ENCODE results near the gene COL4A2. TPM values are rescaled to one million over a fixed set of nuclear protein-coding genes. Genes with fewer than 3 reads are reported as not detected.

Gene COL4A2
- total RNA-seq, 1 donor from 2014 or later: not detected

- ChIA-PET CTCF (interaction anchor here (0.6 to 2.6 kb wide), 13 partner anchors 13 to 363 kb away, joined by 3 to 19 read pairs (median 4); partner anchors contain the start of gene RAB20), POLR2A (interaction anchor here (0.7 kb wide), 1 partner anchor 259 kb away, joined by 4 read pairs; no protein-coding TSS in a partner anchor)
- peaks cover 15% of the 10 kb centered on the region for H3K4me1 Mint-ChIP-seq
- no peaks in the 10 kb centered on the region for H3K9me3 Mint-ChIP-seq
- H3K4me3 Mint-ChIP-seq: no peak overlapping the region
- intact Hi-C loops (cut with micrococcal nuclease): loop anchor here (1.0 to 5.0 kb wide), 9 partner anchors 15 to 471 kb away; partner anchors contain the start of gene ING1
- DNase-seq (no peak), ATAC-seq (ENCODE audit: low read depth) (no peak)
- no peaks in the 10 kb centered on the region for H3K36me3 Mint-ChIP-seq (ENCODE audit: low read depth)
- peaks cover 2% of the 10 kb centered on the region for H3K27me3 Mint-ChIP-seq
- no peak for TF ChIP-seq CTCF (IDR thresholded peaks at IDR 0.05)
- H3K27ac Mint-ChIP-seq: no peak overlapping the region
These were observed 149.5 kb downstream of the COL4A2 start for GRCh38 chr13:110456550-110456949.

GRCh38 chr13:110457361-110457760, 150.3 kb downstream of the COL4A2 start:
- Mint-ChIP-seq H3K4me3 (no peak overlapping the region), H3K36me3 (ENCODE audit: low read depth) (no peaks in the 10 kb centered on the region), H3K4me1 (peaks cover 21% of the 10 kb centered on the region), H3K27me3 (peaks cover 2% of the 10 kb centered on the region), H3K27ac (no peak overlapping the region), H3K9me3 (no peaks in the 10 kb centered on the region)
- intact Hi-C loops (cut with micrococcal nuclease): loop anchor here (5.0 kb wide), 3 partner anchors 50 to 470 kb away; partner anchors contain the start of gene ING1
- CTCF ChIA-PET: no interaction called here
- no peak for TF ChIP-seq CTCF (IDR thresholded peaks at IDR 0.05)
- POLR2A ChIA-PET: no interaction called here
- ATAC-seq (ENCODE audit: low read depth) (no peak), DNase-seq (no peak)

GRCh38 chr13:110458017-110458416, 150.9 kb downstream of the COL4A2 start:
- ATAC-seq (ENCODE audit: low read depth): no peak
- no peak overlapping the region for H3K4me3 Mint-ChIP-seq
- peaks cover 25% of the 10 kb centered on the region for H3K4me1 Mint-ChIP-seq
- ChIA-PET POLR2A (no interaction called here), CTCF (no interaction called here)
- intact Hi-C loops (cut with micrococcal nuclease): loop anchor here (5.0 kb wide), 3 partner anchors 49 to 469 kb away; partner anchors contain the start of gene ING1
- H3K27me3 Mint-ChIP-seq: peaks cover 2% of the 10 kb centered on the region
- no peaks in the 10 kb centered on the region for H3K36me3 Mint-ChIP-seq (ENCODE audit: low read depth)
- H3K27ac Mint-ChIP-seq: peak overlapping the region; percentile 5
- H3K9me3 Mint-ChIP-seq: no peaks in the 10 kb centered on the region
- DNase-seq: no peak
- TF ChIP-seq CTCF (IDR thresholded peaks at IDR 0.05): no peak

GRCh38 chr13:110458594-110459365, 151.7 kb downstream of the COL4A2 start:
- H3K9me3 Mint-ChIP-seq: no peaks in the 10 kb centered on the region
- H3K27ac Mint-ChIP-seq: peak overlapping the region; percentile 5
- no peak for ATAC-seq (ENCODE audit: low read depth)
- H3K4me3 Mint-ChIP-seq: no peak overlapping the region
- DNase-seq: no peak
- ChIA-PET POLR2A (no interaction called here), CTCF (interaction anchor here (1.4 kb wide), 1 partner anchor 11 kb away, joined by 3 read pairs; no protein-coding TSS in a partner anchor)
- H3K36me3 Mint-ChIP-seq (ENCODE audit: low read depth): no peaks in the 10 kb centered on the region
- intact Hi-C loops (cut with micrococcal nuclease): loop anchor here (5.0 kb wide), 3 partner anchors 49 to 469 kb away; partner anchors contain the start of gene ING1
- peaks cover 2% of the 10 kb centered on the region for H3K27me3 Mint-ChIP-seq
- peaks cover 33% of the 10 kb centered on the region for H3K4me1 Mint-ChIP-seq
- TF ChIP-seq CTCF (IDR thresholded peaks at IDR 0.05): no peak

DNA sequence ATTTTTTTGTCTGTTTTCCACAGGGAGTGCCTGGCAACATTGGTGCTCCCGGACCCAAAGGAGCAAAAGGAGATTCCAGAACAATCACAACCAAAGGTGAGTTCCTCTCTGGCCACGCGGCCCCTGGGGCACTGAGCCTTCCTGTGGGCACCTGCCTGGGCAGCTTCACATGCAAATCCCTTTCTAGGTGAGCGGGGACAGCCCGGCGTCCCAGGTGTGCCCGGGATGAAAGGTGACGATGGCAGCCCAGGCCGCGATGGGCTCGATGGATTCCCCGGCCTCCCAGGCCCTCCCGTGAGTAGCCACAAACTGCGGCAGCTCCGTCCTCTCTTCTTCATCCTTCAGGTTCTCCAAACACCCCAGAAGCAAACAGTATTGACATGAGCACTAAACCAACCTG, 155.0 kb downstream of the COL4A2 start:
- Mint-ChIP-seq H3K4me1 (peaks cover 45% of the 10 kb centered on the region), H3K9me3 (no peaks in the 10 kb centered on the region), H3K4me3 (no peak overlapping the region), H3K27me3 (no peaks in the 10 kb centered on the region), H3K27ac (no peak overlapping the region), H3K36me3 (ENCODE audit: low read depth) (no peaks in the 10 kb centered on the region)
- no peak for DNase-seq
- ATAC-seq (ENCODE audit: low read depth): no peak
- TF ChIP-seq CTCF (IDR thresholded peaks at IDR 0.05): no peak
- ChIA-PET CTCF (no interaction called here), POLR2A (no interaction called here)
- intact Hi-C loops (cut with micrococcal nuclease): no loop called here
